HuH-7.5 (cell line): Measurements from ENCODE around the gene PM20D1.

Source experiments
- DNase-seq: peaks from one replicate; pipeline ENCODE4 v3.0.0; 2011; ENCODE audit warnings: low spot score

Gene PM20D1

DNA sequence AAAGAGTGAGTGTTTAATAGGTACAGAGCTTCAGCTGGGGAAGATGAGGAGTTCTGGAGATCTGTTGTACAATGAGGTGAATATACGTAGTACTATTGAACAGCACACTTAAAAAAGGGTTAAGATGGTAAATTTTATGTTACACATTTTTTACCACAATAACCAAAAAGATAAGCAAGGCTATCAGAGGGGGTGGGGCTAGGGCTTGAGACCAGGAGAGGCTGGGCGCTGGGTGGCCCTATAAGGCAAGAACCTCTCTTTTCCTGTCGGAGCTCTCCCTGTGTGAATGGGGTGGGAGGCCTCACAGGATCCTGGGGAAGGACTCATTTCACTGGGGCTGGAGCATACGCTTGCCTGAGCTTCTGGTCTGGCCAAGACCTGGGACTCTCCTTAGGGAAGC, 45.9 kb downstream of the PM20D1 start:
- no peak for DNase-seq

DNA sequence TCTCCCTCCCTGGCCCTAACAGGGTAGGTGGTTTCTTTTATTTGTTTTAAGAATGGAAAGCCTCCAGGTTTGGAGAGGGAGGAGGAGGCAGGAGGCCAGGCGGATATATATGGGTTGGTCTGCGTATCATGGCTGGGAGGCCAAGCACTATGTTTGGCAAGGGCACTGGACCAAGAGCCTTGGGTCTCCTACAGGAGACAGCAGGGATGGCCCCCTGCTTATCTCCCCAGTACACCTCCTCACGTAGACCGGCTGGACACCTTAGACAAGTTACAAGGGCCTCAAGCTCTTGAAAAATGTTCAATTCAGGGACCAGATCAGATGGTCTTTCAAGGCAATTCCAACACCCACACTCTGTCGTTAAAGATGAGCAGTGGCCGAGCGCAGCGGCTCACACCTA, 47.9 kb downstream of the PM20D1 start:
- DNase-seq = no peak

DNA sequence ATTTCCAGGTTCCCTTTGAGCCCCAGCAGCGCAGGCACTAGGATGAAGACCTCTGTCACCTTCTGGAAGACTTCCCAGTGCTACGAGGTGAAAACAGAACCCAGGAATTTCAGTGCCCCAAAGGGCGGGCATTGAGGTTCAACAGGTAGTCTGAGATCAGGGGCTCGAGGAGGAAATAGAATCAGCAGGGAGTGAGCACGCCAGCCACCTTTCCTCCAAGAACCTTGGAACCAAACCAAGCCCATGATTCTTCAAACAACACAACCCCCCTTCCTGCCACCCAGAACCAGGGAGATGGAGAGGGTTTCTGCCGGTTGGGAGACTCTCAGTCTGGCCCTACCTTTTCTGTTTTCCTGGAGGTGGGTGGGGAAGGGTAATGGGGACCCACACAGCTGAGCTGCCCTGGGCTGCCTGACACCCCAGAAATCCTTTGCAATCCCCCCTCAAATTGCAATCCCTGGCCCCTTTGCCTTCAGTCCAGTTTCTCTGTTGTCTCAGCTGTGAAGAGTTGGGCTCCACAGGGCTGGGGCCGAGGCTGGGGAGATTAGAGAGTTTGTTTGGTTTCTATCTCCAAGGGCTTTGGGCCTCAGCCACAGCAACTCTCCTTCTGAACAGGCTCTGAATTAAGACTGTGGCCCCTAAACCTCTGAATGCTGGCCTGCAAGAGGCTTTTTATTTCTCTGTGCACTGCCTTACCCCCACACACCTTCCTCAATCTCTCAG, 48.8 kb downstream of the PM20D1 start:
- no peak for DNase-seq

GRCh38 chr1:205800427-205800826, 49.5 kb downstream of the PM20D1 start:
- no peak for DNase-seq

DNA sequence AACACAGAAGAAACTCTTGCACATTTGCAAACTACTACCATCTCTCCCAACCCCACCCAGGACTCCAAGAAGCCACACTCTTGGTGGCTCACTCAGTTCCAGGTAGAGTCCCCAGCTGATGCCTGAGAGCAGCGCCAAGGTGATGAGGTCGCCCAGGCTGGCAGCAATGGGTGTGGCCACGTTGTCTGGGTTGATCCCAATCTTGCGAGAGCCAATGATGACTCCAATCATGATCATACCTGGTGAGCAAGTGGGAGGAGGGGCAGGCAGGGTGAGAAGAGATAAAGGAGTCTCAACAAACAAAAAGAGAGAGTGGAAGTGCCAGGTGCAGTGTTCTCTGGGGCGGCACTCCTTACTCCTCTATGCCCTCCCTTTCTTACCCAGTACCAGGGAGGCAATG, 51.4 kb downstream of the PM20D1 start:
- DNase-seq = no peak

DNA sequence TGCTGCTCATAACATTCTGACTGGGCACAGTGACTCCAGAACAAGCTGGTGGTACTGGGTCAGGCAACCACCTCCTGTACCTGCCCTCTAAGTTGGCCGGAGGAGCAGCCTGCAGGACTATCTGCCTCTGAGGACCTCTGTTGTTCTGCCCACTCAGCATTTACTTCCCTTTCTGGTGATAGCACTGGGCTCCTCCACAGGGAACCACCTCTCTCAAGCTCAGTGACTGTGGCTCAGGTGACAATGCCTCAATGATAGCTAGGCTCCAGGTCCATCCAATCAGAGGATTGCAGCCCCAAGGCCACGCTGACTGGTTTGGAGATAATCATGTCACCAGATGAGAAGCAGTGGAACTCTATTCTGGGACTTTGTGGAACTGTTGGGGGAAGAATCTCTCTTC, 52.8 kb downstream of the PM20D1 start:
- DNase-seq = no peak

- DNase-seq = no peak
Observed at GRCh38 chr1:205794011-205794730, 55.8 kb downstream of the PM20D1 start.

GRCh38 chr1:205792961-205793673, 56.8 kb downstream of the PM20D1 start:
- no peak for DNase-seq

DNA sequence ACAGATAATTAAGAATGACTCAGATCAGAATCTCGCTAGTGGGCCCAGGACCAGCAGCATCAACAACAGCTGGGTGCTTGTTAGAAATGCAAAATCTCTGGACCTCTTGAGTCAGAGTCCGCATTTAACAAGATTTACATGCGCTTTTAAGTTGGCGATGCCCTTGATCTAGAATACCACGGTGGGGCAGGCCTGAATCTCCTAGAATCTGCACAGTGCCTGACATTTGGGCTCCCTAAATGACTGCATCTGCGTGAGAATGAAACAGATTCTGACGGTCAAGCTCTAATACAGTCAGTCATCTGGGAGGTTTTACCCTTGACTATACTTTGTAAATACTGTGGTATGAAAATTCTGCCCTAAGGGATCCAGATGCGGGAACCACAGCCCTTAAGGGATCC, 57.5 kb downstream of the PM20D1 start:
- DNase-seq = no peak

DNA sequence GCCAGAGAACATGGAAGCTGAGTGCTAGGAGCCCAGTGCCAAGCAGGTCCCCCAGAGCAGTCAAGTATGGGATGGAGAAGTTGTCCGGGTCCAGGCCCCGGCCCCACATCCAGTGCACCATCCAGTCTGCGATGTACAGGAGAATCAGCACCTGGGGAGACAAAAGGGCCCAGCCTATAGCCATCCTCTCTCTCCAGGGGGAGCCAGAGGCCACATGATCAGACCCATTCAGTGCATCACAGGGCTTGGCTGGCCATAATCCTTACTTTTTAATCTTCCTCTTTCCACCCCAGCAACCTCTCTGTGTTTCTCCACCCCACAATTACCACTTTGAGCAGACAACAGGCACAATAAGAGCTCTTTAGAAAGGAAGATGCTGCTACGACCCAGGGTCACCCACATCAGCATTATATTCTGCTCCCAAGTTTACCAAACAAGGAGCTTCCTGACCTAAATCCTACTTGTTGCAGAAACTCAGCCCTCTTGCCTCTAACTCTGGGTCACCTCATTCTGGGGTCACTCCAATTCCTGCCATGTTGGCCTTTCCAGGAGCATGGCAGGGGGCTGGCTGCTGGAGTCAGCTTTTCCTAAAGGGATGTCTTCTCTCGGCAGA, 58.3 kb downstream of the PM20D1 start:
- DNase-seq = peak; percentile 71

- DNase-seq = no peak
Observed at GRCh38 chr1:205787287-205787916, 62.5 kb downstream of the PM20D1 start.

- DNase-seq = no peak
Observed at GRCh38 chr1:205786601-205787000, 63.3 kb downstream of the PM20D1 start.

- no peak for DNase-seq
Observed at GRCh38 chr1:205785446-205785845, 64.5 kb downstream of the PM20D1 start.

DNA sequence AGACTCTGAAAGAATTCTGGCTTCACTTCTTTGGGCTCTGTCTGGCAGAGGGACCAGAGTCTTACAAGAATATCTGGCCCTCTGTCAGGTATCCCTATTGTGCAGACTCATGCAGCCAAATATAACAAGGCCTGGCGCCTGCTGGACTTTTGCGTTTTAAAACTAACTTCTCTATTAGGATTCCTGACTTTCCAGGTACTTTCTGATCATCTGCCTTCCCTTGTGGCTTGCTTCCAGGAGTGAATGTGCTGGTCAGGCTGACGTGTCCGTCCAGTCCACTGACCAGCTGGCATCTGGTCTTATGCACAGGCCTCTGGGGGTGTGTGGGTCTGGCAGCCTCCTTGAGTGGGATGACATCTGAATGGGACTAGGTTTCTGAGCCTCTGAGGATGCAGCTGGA, 66.0 kb downstream of the PM20D1 start:
- no peak for DNase-seq

GRCh38 chr1:205783433-205783795, 66.5 kb downstream of the PM20D1 start:
- no peak for DNase-seq

DNA sequence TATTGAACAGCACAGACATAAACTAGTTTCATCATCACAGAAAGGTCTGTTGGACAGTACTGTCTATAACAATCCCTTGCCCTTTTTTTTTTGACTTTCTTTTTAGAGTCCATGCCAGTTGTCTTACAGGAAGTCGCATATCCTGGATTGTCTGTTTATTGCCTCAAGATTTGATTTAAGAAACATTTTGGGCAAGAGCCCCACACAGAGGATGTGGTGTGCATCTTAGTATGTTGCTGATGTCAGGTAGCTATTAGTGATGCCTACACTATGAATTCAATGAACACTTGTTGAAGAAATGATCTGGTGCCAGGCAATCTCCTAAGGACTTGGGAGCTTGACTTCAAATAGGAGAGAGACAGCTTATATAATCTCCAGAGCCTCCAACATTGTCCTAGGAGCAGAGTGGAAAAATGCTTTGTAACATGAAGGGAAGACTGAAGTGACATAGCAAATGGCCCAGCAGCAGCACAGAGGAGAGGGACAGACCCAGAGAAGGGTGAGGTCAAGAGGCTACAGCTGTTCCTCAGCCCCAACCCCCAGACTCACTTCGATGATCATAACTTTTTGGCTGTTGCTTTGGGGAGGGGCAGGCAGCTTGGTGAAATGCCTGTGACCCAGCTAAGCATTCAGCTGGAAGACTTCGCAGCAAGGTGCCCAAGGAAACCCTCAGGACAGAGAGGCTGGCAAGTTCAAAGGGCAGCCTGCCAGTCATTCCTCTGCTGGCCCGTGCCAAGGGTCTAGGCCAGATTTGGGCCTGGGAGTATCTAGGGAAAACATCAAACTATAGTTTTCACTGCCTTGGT, 67.1 kb downstream of the PM20D1 start:
- no peak for DNase-seq

GRCh38 chr1:205780335-205780734, 69.6 kb downstream of the PM20D1 start:
- no peak for DNase-seq
